ENCODE results near the gene DHRS3. TPM values are rescaled to one million over a fixed set of nuclear protein-coding genes. Genes with fewer than 3 reads are reported as not detected.

Gene DHRS3
- total and polyA plus RNA-seq, 2 donors (not counting 1 experiment from before 2014, with no cell fraction given): 8.4 to 36.8 TPM

DNA sequence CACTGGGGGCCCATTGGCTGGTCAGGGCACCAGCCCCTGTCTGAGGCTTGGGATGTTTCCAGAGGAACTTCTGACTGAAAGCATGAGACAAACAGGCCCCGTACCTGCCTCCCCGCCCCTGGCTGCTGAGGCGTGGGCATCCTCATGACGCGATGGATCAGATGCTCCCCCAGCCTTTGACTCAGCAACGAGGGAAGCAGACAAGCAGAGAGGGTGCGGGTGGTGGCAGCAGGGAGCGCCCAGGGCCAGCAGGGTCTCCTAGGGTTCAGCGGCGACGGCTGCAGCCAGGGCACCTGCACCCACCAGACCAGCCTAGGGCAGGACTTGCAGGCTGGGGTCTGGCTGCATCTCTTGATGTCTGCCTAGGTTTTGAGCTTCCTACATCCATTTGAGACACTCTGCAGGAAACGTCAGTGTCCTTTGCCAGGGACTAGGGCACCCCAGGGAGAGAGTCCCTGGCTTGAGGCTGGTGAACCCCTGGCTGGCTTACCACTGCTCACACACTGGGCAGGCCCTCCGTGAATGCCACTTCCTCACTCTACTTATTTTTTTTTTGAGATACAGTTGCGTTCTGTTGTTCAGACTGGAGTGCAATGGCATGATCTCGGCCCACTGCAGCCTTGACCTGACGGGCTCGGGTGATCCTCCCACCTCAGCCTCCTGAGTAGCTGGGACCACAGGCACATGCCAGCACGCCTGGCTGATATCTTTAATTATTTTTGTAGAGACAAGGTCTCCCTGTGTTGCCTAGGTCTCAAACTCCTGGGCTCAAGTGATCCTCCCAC lies 63.3 kb downstream of the DHRS3 start:
- Histone ChIP-seq H3K9ac (ENCODE audit: insufficient read depth, low read length) (no peak overlapping the region), H3K27ac (ENCODE audit: insufficient read depth, low read length) (no peak overlapping the region), H3K4me2 (ENCODE audit: extremely low read depth, insufficient read depth, low read length) (no peak overlapping the region), H3K4me1 (ENCODE audit: control insufficient read depth, extremely low read depth, insufficient read depth, low read length) (peaks cover 12% of the 10 kb centered on the region), H3K27me3 (ENCODE audit: control insufficient read depth, insufficient read depth, low read length) (no peaks in the 10 kb centered on the region), H3K79me2 (ENCODE audit: control insufficient read depth, insufficient read depth, low read length) (no peaks in the 10 kb centered on the region), H3K9me3 (ENCODE audit: control insufficient read depth, insufficient read depth, low read depth, low read length) (no peaks in the 10 kb centered on the region), H2AFZ (ENCODE audit: low read length) (no peak overlapping the region), H3K4me3 (replicated peaks in 1 of 4; ENCODE audit: control extremely low read depth in 1 of 4, insufficient read depth in 1 of 4, low read depth in 3 of 4, low read length in 4 of 4) (no peak overlapping the region), H3K36me3 (ENCODE audit: control insufficient read depth, insufficient read depth, low read length) (no peaks in the 10 kb centered on the region), H4K20me1 (ENCODE audit: control insufficient read depth, extremely low read depth, insufficient read depth, low read length) (no peaks in the 10 kb centered on the region)
- TF ChIP-seq, protein P1, sequence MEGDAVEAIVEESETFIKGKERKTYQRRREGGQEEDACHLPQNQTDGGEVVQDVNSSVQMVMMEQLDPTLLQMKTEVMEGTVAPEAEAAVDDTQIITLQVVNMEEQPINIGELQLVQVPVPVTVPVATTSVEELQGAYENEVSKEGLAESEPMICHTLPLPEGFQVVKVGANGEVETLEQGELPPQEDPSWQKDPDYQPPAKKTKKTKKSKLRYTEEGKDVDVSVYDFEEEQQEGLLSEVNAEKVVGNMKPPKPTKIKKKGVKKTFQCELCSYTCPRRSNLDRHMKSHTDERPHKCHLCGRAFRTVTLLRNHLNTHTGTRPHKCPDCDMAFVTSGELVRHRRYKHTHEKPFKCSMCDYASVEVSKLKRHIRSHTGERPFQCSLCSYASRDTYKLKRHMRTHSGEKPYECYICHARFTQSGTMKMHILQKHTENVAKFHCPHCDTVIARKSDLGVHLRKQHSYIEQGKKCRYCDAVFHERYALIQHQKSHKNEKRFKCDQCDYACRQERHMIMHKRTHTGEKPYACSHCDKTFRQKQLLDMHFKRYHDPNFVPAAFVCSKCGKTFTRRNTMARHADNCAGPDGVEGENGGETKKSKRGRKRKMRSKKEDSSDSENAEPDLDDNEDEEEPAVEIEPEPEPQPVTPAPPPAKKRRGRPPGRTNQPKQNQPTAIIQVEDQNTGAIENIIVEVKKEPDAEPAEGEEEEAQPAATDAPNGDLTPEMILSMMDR (conservative IDR thresholded peaks at IDR 0.05 in 1 of 2, IDR thresholded peaks at IDR 0.05 in 1 of 2; ENCODE audit: low read depth in 1 of 2, low read length in 2 of 2): no peak
- no peak for TF ChIP-seq EZH2 (IDR thresholded peaks at IDR 0.05; ENCODE audit: low read length, missing control alignments)
- no peak for DNase-seq (ENCODE audit: low read depth in 2 of 2)

DNA sequence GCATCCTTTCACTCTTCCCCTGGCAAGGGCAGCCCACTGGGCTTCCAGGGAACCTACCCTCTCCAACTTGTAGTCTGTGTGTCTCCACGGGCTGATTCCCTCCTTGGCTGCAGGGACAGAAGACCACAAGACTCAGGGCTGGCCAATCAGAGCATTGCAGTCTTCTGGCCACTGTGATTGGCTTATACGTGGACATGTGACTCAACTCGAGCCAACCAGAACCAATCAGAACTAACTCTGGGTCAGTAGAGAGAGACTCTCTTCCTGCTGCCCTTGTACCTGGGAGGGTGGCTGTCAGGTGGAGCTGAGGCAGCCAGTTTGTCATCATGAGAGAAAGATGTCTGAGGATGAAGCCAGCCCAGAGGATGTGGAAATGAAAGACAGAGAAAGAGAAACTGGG lies 64.0 kb downstream of the DHRS3 start:
- DNase-seq (ENCODE audit: low read depth in 2 of 2): no peak
- no peak overlapping the region for H3K4me2 ChIP-seq (ENCODE audit: extremely low read depth, insufficient read depth, low read length)
- H4K20me1 ChIP-seq (ENCODE audit: control insufficient read depth, extremely low read depth, insufficient read depth, low read length): no peaks in the 10 kb centered on the region
- H2AFZ ChIP-seq (ENCODE audit: low read length): no peak overlapping the region
- H3K27ac ChIP-seq (ENCODE audit: insufficient read depth, low read length): no peak overlapping the region
- no peaks in the 10 kb centered on the region for H3K79me2 ChIP-seq (ENCODE audit: control insufficient read depth, insufficient read depth, low read length)
- H3K4me1 ChIP-seq (ENCODE audit: control insufficient read depth, extremely low read depth, insufficient read depth, low read length): peaks cover 18% of the 10 kb centered on the region
- no peaks in the 10 kb centered on the region for H3K27me3 ChIP-seq (ENCODE audit: control insufficient read depth, insufficient read depth, low read length)
- no peaks in the 10 kb centered on the region for H3K36me3 ChIP-seq (ENCODE audit: control insufficient read depth, insufficient read depth, low read length)
- H3K9me3 ChIP-seq (ENCODE audit: control insufficient read depth, insufficient read depth, low read depth, low read length): no peaks in the 10 kb centered on the region
- H3K9ac ChIP-seq (ENCODE audit: insufficient read depth, low read length): no peak overlapping the region
- TF ChIP-seq, protein P1 (conservative IDR thresholded peaks at IDR 0.05 in 1 of 2, IDR thresholded peaks at IDR 0.05 in 1 of 2; ENCODE audit: low read depth in 1 of 2, low read length in 2 of 2): no peak
- no peak for TF ChIP-seq EZH2 (IDR thresholded peaks at IDR 0.05; ENCODE audit: low read length, missing control alignments)
- no peak overlapping the region for H3K4me3 ChIP-seq (replicated peaks in 1 of 4; ENCODE audit: control extremely low read depth in 1 of 4, insufficient read depth in 1 of 4, low read depth in 3 of 4, low read length in 4 of 4)

DNA sequence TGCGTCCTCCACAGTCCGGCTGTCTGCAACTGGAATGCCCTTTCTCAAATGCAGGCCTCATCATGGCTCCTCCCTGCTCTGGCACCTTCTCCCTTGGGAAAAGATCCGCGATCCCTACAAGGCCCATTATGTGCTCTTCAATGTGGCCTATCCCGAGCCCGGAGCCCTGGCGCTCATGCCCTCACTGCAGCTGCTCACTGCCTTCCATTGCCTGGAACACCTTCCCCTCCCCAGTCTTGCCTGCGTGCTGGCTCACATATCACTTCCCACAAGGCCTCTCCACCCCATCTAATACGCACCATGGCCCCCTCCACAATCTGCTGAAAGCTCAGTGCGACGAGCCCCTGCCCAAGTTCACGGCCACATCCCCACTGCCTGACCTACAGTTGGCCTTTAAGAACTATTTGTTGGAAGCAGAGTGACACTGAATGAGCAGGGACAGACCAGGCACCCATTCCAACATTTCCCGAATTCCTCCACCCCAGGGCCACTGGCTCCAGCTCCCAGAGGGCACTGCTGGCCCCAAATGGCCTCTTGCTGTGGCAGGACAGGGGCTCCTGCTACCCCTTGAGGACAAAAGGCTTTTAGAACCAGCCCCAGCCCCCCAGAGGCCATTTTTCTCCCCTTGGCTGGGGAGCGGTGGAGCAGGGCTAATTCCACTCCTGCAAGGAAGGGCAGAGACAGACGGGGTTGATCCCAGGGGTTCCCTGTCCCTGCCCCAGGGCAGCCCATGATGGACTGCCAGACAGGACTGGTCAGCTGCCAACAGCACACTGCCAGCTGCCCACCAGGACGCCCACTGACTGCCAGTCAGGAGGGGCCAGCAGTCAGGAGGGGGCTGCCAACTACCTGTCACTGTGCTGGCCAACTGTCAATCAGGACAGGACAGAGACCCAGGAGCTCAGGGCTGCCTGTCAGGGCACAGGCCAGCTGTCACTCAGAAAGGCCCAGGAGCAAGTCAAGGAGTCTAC lies 64.8 kb downstream of the DHRS3 start:
- TF ChIP-seq, protein P1 (conservative IDR thresholded peaks at IDR 0.05 in 1 of 2, IDR thresholded peaks at IDR 0.05 in 1 of 2; ENCODE audit: low read depth in 1 of 2, low read length in 2 of 2): no peak
- no peak for TF ChIP-seq EZH2 (IDR thresholded peaks at IDR 0.05; ENCODE audit: low read length, missing control alignments)
- Histone ChIP-seq H3K9me3 (ENCODE audit: control insufficient read depth, insufficient read depth, low read depth, low read length) (no peaks in the 10 kb centered on the region), H3K4me1 (ENCODE audit: control insufficient read depth, extremely low read depth, insufficient read depth, low read length) (peaks cover 18% of the 10 kb centered on the region), H3K79me2 (ENCODE audit: control insufficient read depth, insufficient read depth, low read length) (no peaks in the 10 kb centered on the region), H3K36me3 (ENCODE audit: control insufficient read depth, insufficient read depth, low read length) (no peaks in the 10 kb centered on the region), H3K27me3 (ENCODE audit: control insufficient read depth, insufficient read depth, low read length) (no peaks in the 10 kb centered on the region), H3K4me2 (ENCODE audit: extremely low read depth, insufficient read depth, low read length) (no peak overlapping the region), H4K20me1 (ENCODE audit: control insufficient read depth, extremely low read depth, insufficient read depth, low read length) (no peaks in the 10 kb centered on the region), H3K9ac (ENCODE audit: insufficient read depth, low read length) (no peak overlapping the region), H3K4me3 (replicated peaks in 1 of 4; ENCODE audit: control extremely low read depth in 1 of 4, insufficient read depth in 1 of 4, low read depth in 3 of 4, low read length in 4 of 4) (no peak overlapping the region), H3K27ac (ENCODE audit: insufficient read depth, low read length) (no peak overlapping the region), H2AFZ (ENCODE audit: low read length) (no peak overlapping the region)
- no peak for DNase-seq (ENCODE audit: low read depth in 2 of 2)
